Colonic mucosa (tissue), 4 donors: ENCODE measurements around the gene C19orf67. TPM values are rescaled to one million over a fixed set of nuclear protein-coding genes. Genes with fewer than 3 reads are reported as not detected.

ENCODE experiments used
- DNase-seq: peaks from one replicate; pipeline ENCODE4 v3.0.0-alpha.2; 2020
- H3K27ac ChIP-seq: fragments of 200-600 bp; one replicate; pipeline ENCODE4 v1.8.0; 2021
- H3K27me3 ChIP-seq: fragments of 200-600 bp; one replicate; pipeline ENCODE4 v1.8.0; 2021
- H3K36me3 ChIP-seq: fragments of 200-600 bp; one replicate; pipeline ENCODE4 v1.8.0; 2021
- H3K4me1 ChIP-seq: fragments of 200-600 bp; one replicate; pipeline ENCODE4 v1.8.0; 2021; ENCODE audit warnings: mild to moderate bottlenecking
- H3K4me3 ChIP-seq: fragments of 200-600 bp; one replicate; pipeline ENCODE4 v1.8.0; 2021
- H3K9ac ChIP-seq, 2 donors: one replicate each; pipeline ENCODE4 v1.7.0; 2013; ENCODE audit warnings: control low read depth in 2 of 2, low read depth in 2 of 2, low read length in 2 of 2
- H3K9me3 ChIP-seq: fragments of 200-600 bp; one replicate; pipeline ENCODE4 v1.8.0; 2021
- CTCF ChIP-seq: fragments of 200-600 bp; IDR thresholded peaks from one replicate; pipeline ENCODE4 v1.8.0; 2022; ENCODE audit warnings: antibody characterized with exemption, mild to moderate bottlenecking
- intact Hi-C: fragments of 100-400 bp; cut with DNase I; formaldehyde crosslinking; loops from one replicate; pipeline ENCODE4 v1.14.1; 2022
- total RNA-seq, 2 donors: library from RNA; stranded (reverse); fragmentation: NEBNext Ultra II Directional in 1 of 2; extraction: Animal tissue kit (Norgen Biotek cat#: 25700) in 1 of 2; gene quantifications; one replicate each; pipeline ENCODE4 v1.2.1, GENCODE V29; 2021
- donor health status: healthy.
- donor health status: DM: no; HTN: no; CAD: no.
- donor health status: DM: no; HTN: no; CAD: no.

The C19orf67 gene
- total RNA-seq, 2 donors from 2014 or later, result 0.19 TPM; not detected in 1

GRCh38 chr19:14107581-14108461 lies 22.2 kb upstream of the C19orf67 start:
- H3K27ac ChIP-seq, result no peak overlapping the region
- intact Hi-C loops, result no loop called here

GRCh38 chr19:14106840-14107239 lies 21.3 kb upstream of the C19orf67 start:
- no peak for DNase-seq
- Histone ChIP-seq H3K27me3 (no peaks in the 10 kb centered on the region), H3K27ac (no peak overlapping the region), H3K9me3 (no peaks in the 10 kb centered on the region), H3K4me1 (no peaks in the 10 kb centered on the region), H3K9ac (no peak overlapping the region), H3K4me3 (no peak overlapping the region), H3K36me3 (no peaks in the 10 kb centered on the region)
- TF ChIP-seq CTCF, result no peak
- intact Hi-C loops, result no loop called here

More at GRCh38 chr19:14107581-14108461, 22.2 kb upstream of the C19orf67 start:
- Histone ChIP-seq H3K36me3 (no peaks in the 10 kb centered on the region), H3K9me3 (no peaks in the 10 kb centered on the region), H3K9ac (peak overlapping the region in 1 of 2 donors; percentile 12), H3K27me3 (no peaks in the 10 kb centered on the region), H3K4me3 (no peak overlapping the region), H3K4me1 (no peaks in the 10 kb centered on the region)
- no peak for DNase-seq
- TF ChIP-seq CTCF, result no peak

GRCh38 chr19:14105680-14106079 lies 20.1 kb upstream of the C19orf67 start:
- H3K4me1 ChIP-seq, result no peaks in the 10 kb centered on the region
- H3K27me3 ChIP-seq, result no peaks in the 10 kb centered on the region
- intact Hi-C loops, result no loop called here
- no peak overlapping the region for H3K9ac ChIP-seq
- no peak for TF ChIP-seq CTCF
- DNase-seq, result no peak
- peak overlapping the region; percentile 53 for H3K27ac ChIP-seq
- H3K4me3 ChIP-seq, result no peak overlapping the region
- H3K9me3 ChIP-seq, result no peaks in the 10 kb centered on the region
- H3K36me3 ChIP-seq, result no peaks in the 10 kb centered on the region

GRCh38 chr19:14103310-14103709 lies 17.7 kb upstream of the C19orf67 start:
- TF ChIP-seq CTCF, result no peak
- Histone ChIP-seq H3K27ac (no peak overlapping the region), H3K27me3 (no peaks in the 10 kb centered on the region), H3K9ac (no peak overlapping the region), H3K9me3 (no peaks in the 10 kb centered on the region), H3K4me1 (no peaks in the 10 kb centered on the region), H3K4me3 (no peak overlapping the region), H3K36me3 (no peaks in the 10 kb centered on the region)
- no peak for DNase-seq
- intact Hi-C loops, result no loop called here

GRCh38 chr19:14102756-14103155 lies 17.2 kb upstream of the C19orf67 start:
- no peaks in the 10 kb centered on the region for H3K36me3 ChIP-seq
- no peak overlapping the region for H3K4me3 ChIP-seq
- no peaks in the 10 kb centered on the region for H3K9me3 ChIP-seq
- H3K9ac ChIP-seq, result no peak overlapping the region
- TF ChIP-seq CTCF, result no peak
- no peaks in the 10 kb centered on the region for H3K27me3 ChIP-seq
- intact Hi-C loops, result no loop called here
- no peak overlapping the region for H3K27ac ChIP-seq
- DNase-seq, result no peak
- H3K4me1 ChIP-seq, result no peaks in the 10 kb centered on the region
